GM18511 (cell line): Measurements from ENCODE around the gene CREB5.

Experiments
- ATAC-seq: cut with Tn5 transposase; IDR thresholded peaks from one replicate; pipeline ENCODE4 v1.9.1; 2021; ENCODE audit warnings: mild to moderate bottlenecking, moderate library complexity; ENCODE audit not compliant: unreplicated experiment

CREB5 gene

DNA sequence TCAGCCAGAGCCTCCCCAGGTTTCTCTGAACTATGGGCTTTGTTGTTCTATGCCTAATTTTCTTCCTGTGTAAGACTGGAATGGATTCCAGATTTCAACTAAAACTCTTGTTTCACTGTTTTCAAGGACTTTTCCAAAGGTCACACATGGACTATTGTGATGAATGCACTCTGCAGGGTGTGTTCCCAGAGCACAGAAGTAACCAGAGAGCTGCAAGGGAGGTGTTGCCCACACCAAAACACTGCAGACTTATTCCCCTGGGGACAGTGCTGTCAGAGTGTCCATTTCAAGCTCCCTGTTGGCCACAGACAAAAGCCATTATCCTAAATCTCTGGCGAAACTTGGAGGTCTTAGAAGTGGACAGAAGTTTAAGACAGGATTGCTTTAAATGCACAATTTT is 314.2 kb downstream of the CREB5 start:
- no peak for ATAC-seq

DNA sequence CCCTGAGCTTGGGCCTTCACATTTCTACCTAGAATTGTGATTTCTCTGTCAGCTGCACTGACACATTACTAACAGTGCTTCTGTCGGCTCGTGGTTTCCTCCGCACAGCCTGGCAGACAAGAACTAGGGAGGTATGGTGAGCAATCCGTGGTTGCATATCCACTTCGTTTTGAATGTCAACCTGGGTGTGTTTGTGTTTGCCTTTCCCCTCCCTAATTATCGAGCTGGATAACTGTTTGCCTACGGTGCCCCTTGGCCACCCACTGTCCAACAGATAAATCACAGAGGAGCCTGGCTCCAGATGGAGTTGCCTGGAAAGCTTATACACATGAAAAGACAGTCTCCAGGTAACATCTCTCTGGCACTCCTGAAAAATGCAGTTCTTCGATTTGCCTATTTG is 317.0 kb downstream of the CREB5 start:
- ATAC-seq: no peak

DNA sequence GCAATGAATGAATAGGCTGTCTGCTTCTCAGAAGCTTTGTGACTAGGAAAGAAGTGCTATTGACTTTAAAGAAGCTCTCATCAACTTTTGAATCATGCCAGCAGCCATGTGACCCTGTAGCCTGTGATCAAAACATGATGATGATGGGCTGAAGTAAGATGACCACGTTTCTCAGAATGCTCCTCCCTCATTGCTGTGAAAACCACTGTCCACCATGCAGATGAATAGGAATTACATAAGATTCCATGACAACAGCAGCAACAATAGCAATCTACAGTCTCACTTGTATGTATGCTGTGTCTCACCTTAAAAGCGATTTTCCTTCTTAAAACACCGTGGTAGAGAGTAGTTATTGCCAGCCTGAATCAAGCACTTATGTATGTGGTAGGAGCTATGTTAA is 317.4 kb downstream of the CREB5 start:
- no peak for ATAC-seq

DNA sequence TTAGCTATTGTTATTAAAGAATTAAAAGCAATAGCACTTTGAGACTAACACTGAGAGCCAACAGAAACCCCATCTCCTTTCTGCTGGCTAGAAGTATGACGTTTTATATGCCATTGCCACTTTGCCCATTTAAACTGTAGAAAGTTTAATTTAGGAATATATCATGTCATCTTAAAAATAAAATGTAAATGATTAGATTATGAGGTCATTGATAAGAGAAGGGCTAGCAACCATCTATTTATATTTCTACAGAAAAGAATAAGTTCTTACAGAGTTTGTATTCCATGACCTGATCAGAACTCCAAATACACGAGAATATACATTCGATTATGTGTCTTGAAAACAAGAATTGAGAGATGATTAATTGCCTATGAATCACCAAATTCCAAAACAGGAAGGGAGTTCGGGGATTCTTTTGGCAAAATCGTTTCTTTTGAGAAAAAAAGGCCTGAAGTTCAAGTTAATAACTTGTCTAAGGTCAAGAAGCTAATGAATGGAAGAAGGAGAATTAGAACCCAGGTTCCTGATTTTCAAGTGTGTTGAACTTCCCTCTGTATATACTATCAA is 318.9 kb downstream of the CREB5 start:
- no peak for ATAC-seq

DNA sequence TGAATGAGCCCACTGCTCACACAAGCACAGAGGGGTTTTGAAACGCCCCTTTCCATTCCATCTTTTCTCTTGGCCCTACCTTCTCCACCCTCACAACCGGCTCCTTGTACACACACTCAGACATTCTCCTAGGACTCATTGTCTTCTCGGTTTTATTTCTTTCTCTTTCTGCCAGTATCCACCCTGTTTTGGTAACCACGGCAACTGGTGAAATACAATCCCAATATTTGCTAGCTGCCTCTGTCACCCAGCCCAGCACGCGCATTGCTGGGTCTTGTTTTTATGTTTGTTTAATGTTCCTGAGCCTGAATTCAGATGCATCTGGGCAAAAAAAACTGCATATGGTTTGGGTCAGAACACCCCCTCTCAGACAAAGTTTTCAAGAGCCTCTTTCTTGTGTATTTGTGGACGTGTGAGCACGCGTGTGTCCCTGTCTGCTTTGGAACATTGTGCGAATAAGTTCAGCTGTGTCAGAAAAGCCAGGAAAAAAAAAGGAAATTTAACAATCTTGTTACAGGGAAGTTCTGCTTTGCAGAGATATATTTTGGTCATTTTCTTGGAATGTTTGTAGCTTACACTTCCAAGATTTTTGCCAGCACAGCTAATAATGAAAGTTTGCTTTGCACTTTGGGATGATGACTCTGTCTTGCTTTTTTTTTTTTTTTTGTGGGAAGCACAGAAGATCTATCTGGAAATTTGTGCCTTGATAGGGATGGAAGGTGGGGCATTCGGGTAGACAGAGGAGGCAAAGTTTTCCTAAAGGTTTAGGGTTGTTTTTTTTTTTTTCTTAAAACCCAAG is 320.0 kb downstream of the CREB5 start:
- ATAC-seq: no peak

DNA sequence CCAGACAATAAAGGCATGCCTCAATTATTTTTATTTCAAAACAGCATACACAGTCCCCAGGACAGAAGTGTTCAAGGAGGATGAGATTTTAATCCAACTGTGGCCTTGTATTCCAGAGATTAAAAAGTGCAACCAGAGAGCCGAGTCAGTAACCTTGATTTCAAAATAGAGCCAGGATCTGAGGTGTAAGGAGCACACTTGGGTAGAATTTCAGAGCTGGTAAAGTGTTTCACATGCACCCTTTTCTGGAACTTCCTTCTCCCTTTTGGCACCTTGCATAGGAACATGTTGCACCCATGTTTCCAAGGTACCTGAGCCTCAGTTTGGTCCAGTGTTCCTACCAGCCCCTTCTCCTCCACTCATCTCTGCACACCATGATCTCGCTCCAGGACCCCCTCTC is 320.7 kb downstream of the CREB5 start:
- ATAC-seq: no peak

DNA sequence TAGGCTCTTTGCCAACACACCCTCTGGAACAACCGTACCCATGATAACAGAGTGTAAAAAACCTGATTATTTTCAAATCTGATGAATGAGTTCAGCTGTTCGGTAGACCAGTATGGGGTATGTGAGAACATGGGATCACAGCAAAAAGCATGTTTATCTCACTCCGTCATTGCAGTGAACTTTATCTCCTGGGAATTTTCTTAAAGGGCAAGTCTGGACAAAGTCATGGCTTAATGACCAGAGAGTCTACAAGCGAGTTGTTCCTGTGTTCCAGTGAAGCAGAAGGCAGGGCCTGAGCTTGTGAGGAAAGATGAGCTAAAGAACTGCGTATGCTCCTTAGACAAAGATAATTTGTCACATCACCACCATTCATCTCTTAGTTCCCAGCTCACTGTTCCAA is 326.1 kb downstream of the CREB5 start:
- ATAC-seq: no peak

DNA sequence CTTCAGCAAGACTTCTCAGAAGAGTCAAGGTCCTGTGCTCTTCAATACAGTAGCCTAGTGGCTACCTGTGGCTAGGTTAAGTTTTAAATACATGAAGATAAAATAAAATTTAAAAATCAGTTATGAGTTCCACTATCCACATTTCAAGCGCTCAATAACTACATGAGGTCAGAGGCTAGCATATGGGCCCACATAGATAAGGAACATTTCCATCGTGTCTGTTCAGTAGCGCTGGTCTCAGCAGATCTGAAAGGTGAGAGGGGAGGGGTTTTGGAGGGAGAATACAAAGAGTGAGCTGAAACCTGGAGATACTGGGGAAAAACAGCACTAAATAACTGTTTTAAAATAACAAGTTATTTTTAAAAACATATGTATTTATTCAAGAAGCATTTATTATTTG is 326.8 kb downstream of the CREB5 start:
- no peak for ATAC-seq

DNA sequence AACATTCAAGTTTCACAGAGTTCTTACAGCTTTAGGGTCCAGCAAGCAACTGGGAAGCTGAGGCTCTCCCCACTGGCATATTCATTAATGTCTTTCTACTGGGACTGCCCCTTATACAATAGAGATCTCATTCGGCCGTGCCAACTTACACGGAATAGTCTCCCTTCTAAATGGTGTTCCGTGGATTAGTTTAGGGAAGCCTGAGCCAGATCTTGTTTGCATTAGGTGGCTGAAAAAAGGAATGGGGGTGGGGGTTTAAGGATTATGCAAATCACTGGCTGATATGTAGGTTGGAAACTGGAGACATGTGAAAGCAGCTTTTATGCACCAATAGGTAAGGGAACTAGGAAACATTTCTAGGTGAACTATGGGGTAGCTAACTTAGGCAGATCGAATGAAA is 327.5 kb downstream of the CREB5 start:
- no peak for ATAC-seq

DNA sequence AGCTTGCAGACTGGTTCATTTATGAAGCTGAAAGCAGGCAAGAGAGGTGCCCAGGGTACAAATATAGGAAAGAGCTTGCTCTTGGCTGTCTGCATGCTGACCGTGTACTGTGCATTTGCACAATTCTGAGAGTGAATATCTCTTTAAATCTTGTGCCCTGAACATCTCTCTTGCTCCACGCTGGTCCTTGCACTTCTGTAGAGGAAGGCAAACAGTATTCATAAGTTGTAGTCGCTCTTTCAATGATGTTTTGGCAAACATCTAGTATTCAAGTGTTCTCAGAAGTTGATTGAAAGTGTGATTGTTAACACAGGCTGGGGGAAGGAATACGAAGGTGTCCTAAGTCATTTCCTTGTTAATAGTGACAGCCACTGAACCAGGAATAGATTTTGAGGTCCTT is 332.6 kb downstream of the CREB5 start:
- no peak for ATAC-seq

DNA sequence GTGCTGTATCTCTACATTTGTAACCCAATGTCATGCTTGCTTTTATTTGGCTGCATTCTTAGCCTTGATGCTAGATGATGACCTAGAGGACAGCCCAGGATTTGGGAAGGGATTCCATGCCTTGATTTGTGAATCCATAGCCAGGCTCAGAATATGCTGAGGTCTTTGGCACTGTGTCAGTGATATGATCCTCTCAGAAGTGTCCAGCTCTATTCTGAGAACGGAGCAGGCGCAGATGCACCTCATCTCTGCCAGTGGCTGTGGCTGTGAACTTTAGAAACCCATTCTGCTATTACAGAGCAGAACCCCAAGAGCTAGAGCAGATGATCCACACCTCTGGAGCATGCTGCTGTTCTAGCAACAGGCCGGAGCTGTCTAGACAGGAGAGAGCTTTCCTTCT is 333.0 kb downstream of the CREB5 start:
- no peak for ATAC-seq

DNA sequence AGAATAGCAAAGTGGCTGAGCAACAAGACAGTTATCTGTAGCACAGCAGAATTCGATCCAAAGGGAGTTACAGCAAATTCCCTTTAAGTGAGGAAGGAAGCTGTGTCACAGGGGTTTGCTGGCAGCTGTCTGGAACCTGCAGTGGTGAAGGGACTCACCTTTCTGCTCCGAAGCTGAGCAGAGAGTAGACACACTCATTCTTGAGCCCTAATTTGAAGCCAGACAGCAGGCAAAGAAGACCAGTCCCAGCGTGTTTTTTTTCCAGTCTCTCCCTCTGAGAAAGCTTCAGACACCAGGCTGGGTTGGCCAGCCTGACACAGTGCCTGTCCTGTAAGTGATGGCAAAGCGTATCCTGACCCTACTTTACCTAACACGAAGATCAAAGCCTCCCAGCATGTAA is 335.1 kb downstream of the CREB5 start:
- ATAC-seq: no peak

DNA sequence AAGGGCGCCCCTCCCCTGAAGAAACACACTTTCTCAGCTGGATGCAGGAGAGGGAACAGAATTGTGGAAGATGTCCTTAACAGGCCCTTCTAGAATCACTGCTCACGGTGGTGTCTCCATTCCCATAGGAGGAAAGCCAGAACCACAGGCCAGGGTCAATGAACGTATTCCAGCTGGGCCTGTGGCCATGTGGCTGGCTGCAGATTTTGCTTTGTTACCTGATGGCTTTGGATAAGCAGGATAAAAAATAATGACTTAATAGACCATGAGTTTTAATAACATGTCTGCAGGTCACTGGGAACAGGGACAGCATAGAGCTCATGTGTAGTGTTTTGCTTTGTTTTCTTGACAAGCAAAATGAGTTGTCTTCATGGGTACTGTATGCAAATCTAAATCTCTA is 335.5 kb downstream of the CREB5 start:
- no peak for ATAC-seq

DNA sequence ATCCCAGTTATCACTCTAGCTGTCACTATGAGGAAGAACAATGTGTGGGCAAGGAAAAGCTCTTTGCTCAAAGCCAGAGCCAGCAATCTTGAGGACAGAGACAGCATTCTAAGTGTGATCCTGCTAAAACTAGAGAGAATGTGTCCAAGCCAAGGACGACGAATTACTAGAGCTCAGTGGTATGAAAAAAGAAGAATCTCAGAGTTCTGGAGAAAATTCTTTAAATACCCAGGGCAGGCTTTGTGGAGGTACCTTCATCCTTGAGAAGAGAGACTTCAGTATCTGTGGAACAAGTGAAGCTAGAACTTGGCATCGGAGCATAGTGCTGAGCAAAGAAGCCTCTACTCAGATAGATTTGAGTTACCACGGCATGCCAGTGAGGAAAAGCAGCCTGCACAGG is 336.0 kb downstream of the CREB5 start:
- ATAC-seq: no peak

DNA sequence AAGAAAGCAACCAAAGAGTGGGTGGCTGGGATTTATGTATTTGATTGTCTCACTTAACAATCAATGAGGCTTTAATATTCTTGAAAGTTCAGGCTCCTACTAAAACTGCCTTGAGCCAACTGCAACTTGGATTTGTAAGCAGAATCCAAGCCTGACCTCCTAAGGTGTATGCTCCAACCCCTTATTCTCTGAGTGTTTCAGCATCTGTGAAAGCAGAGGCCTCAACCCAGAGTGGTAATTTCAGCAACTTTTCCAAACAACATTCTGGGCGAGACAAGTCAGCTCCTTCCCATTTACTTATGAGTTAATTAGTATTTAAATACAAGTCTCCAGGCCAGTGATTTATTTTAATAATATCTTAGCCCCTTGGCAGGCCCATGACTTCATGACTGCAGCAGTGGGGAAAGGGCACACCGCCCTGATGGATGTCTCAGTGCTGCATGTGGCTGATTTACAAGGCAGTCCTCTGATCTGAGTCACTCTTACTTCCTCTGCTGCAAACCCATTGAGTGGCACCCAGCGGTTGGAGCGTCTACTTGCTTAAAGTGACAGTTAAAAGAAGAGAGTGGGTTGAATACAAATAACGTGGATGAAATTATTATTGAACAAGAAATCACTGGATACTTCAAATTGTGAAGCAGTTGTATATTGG is 336.7 kb downstream of the CREB5 start:
- peak; percentile 77 for ATAC-seq

DNA sequence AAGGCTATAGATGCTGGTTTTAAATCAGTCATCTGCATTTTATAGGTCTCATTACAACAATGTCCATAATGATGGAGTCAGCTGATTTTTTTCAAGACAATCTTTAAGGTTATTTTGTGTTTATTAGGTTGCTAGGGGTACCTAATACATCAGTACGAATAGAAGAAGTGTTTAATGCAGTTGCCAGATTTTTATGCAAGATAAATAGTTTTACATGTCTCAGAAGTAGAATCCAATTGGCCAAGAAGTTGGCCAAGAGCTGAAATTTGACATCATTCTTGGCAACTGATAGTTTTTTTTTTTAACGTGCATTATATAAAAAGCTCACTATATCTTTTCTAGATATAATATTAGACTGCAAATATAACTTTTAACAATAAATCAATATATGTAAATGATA is 337.3 kb downstream of the CREB5 start:
- no peak for ATAC-seq

DNA sequence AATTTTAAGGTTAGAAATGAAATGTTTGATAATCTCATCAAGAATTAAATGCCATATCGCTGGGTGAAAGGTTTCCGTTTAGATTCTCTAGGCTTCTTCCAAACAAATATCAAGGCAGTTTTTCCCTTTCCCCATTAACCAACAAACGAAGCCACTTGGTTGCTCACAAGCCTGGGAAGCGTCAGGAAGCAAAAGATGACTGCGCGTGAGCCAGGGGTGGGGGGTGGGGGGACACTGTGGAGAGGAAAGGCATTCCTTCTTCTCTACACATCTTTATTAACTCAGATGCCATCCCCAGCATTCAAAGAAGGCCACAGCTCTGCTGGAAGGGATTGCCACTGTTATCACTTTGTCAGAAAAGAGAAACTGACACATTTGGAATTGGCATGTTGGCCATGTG is 338.7 kb downstream of the CREB5 start:
- no peak for ATAC-seq

DNA sequence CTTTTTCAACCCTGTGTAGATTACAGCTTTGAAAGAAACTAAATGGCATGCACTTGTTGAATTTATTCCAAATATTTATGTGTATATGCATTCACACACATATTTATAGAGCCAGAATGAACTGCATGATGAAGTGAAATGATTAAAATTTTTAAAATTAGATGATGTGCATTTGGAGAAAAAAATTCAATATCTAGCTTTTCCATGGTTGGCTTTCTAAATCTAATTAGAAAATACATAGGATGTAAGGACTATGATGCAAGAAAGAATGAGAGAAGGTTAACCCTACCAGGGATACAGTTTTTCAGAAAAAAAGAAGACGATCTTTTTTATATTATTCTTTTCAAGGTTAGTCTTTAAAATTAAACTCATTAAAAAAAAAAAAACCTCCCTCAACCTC is 341.3 kb downstream of the CREB5 start:
- no peak for ATAC-seq

DNA sequence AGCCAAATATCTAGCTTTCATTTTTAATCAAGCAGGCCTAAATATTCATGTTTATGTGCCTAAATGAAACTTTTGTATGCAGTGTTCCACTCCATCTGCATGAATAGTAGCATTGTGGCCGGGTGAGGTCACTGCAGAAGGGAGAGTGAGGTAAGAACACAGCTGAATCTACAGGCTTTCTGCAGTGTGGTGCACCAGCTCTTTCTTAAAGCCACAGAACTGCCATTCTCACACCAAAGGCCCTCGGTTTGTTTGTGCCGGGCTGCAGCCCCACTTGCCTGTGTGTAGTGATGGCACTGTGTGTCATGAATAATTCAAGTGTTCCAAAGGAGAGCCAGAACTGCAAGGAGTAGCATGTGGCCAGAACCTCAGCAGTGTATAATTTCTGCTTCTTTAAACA is 341.7 kb downstream of the CREB5 start:
- ATAC-seq: no peak

DNA sequence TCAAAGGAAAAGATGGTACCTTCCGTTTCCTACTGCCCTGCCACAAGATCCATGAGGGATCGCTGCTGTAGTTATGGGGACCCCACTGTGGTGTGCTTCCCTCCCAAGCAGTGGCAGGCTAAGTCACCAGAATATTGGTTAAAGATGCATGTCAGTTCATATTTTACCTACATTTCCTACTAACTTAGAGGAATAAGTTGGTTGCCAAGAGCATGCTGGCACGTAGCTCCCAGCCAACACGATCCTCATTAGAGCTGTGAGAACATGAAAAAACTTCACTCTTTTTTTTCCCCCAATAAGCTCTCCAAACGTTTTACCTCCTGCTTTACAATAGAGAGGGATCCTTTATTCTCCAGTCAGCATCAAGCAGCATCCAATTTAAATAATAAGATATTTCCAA is 342.1 kb downstream of the CREB5 start:
- ATAC-seq: no peak

DNA sequence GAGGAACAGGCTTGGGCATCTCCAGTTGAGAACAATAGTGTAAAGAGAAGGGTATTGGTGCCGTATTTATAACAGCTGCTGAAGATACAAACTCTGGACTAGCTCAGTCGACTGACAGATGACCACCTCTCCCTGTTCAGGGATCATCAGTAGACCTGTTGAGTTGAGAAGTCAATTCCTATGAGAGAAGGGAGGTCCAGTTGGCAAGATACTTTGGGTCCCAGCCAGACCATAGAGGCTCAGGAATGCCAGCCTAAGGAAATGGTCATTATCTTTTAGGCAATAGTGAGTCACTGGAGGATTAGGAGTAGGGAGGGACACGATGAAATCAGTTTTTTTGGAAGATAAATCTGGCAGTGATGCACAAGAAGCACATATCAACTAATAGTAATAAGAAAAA is 342.9 kb downstream of the CREB5 start:
- ATAC-seq: no peak

DNA sequence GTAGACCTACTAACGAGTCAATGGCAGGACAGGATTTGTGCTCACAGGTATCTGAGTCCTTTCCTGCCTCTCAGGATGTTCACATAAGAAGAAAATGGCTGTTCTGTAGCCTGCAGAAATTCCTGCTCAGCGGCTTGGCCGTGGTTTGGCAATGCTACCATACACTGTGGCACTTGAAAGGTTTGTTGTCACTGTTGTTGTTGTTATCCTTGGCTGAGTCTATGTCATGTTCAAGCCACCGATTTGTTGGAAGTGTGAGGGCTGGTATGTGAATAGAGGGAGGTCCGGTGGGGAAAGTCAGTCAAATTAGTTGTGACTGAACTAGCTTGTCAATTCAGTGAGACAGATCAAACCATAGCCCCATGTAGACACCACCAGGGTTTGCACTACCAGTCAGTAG is 345.9 kb downstream of the CREB5 start:
- no peak for ATAC-seq
